ENCODE results near the gene RBBP5.

RBBP5 gene

DNA sequence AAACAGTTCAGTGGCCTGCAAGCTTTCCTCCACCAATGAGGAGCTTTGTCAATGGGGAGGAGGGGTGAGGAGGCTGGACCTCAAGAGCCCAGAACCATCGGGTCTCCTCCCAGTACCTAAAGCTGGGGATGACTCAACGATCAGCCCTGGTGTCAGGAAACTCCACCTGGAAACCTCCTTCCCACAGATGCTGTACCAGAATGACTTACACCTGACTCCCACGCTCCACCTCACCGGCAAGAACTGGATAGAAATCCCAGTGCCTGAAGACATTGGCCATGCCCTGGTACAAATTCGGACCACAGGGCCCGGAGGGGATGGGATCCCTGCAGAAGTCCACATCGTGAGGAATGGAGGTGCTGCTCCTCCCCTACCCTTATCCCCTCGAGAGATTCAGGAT lies 48.9 kb downstream of the RBBP5 start:
- DNase-seq = no peak

DNA sequence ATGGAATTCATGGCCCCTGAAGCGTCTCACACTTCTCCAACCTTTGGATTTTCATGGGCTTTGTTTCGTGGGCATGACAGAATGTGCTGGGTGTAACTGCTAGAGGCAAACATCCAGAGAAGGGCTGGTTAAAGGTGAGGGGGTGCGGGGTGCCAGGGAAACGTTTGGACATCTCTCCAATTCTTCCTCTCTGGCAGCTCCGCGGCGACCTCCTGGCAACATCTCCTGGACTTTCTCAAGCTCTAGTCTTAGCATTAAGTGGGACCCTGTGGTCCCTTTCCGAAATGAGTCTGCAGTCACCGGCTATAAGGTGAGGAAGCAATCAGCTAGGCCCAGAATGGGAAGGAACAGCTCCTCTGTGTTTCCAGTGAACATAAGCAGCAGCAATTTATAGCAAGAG lies 49.5 kb downstream of the RBBP5 start:
- no peak for DNase-seq

DNA sequence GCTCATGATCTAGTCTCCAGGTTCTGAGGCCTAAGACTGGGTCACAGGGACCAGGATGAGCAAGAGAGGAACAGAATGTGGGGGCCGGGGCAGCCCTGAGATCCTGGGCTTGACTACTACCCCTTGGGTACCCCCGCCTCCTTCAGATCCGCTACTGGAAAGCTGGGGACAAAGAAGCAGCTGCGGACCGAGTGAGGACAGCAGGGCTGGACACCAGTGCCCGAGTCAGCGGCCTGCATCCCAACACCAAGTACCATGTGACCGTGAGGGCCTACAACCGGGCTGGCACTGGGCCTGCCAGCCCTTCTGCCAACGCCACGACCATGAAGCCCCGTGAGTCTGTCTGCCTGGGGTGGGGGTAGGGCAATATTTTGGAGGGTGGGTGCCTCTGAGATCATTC lies 50.0 kb downstream of the RBBP5 start:
- DNase-seq = no peak

DNA sequence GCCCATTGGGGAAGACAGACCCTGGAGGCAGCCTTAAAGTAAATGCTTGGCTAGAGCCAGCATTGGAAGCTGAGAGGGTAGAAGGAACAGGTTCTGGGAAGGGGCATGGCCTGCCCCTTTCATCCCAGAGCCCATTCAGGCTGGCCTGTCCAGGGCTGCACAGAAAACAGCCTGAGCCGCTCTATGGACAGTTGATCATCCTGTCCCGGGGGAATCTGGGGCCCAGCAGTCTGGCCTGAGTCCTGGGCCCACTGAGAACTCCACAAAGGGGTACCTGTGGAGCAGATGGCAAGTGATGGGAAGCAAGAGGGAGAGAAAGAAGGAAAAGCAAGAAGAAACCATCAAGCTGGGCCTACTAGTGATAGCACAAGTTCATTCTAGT lies 50.8 kb downstream of the RBBP5 start:
- DNase-seq = no peak

DNA sequence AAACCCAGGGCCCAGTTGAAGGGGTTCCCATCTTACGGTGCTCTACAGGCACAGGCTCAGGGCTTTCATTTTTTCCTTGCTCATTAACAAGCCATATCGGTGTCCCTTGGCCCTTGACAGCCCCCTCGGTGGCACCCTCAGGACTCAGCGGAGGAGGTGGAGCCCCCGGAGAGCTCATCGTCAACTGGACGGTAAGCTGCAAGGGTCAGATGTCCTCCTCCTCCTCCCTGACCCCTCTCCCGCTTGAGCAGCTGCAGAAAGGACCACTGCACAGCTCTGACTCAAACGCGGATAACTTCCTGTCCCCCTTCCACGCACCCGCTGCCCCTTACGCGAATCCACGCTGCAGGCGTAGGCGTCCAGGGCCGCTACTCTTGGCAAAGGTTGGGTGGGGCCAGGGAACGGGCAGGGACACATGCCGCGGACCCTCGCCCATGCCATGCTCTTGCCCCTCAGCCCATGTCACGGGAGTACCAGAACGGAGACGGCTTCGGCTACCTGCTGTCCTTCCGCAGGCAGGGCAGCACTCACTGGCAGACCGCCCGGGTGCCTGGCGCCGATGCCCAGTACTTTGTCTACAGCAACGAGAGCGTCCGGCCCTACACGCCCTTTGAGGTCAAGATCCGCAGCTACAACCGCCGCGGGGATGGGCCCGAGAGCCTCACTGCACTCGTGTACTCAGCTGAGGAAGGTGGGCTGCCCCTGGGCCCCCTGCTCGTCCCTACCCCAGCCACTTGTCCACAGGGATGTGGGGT lies 52.2 kb downstream of the RBBP5 start:
- DNase-seq = no peak

DNA sequence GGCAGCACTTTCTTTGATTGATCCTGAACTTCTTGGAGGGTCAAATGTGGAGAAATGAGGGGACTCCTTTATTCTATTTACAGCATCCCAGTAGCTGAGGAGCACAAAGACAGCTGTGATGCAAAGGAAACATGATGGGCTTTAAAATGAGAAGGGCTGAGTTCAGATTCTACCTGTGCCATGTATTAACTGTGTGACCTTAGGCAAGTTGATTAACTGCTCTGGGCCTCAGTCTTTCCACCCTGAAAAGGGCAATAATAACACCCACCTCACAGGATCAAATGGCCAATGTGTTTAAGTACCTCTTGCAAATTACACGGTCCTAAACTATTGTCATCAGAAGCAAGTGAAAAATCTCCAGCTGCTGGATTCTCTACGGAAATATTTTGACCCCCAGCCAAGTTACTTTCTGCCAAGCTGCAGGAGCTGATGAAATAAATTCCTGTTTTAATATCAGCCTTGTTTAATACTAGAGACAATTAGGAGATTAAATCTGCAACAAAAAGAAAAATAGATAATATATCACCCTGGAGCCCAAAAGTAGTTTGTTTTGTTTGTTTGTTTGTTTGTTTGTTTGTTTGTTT lies 53.2 kb downstream of the RBBP5 start:
- DNase-seq = no peak

DNA sequence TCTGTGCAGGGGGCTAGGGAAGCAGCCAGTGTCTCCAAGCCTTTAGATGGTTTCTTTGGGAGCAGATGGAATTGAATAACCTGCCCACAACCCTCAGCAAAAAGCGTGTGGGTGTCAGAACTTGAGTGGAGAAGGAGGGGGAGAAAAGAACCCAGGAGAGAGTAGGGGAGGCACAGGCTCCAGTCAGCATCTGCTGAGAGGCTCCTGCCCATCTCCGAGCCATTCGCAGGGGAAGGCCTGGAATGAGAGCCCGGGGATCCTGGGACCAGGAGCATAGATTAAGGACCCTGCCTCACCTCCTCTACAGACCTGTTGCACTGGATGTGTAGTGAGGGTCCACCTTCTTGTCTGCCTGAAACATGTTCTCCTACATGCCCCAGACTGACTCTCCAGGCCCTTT lies 53.8 kb downstream of the RBBP5 start:
- DNase-seq = no peak

DNA sequence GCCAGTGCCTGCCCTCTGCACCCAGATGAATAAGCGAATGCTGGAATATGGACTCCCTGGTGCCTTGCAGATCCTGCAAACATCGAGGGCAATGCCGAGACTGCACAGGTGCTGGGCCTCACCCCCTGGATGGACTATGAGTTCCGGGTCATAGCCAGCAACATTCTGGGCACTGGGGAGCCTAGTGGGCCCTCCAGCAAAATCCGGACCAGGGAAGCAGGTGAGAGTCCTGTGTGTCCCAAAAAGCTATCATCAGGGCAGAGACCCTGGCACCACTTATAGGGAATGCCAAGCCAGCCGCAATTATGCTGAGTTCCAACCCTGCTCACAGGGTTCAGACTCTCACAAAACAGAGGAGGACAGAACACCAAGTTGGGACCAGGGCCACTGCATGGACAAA lies 54.7 kb downstream of the RBBP5 start:
- DNase-seq = no peak

DNA sequence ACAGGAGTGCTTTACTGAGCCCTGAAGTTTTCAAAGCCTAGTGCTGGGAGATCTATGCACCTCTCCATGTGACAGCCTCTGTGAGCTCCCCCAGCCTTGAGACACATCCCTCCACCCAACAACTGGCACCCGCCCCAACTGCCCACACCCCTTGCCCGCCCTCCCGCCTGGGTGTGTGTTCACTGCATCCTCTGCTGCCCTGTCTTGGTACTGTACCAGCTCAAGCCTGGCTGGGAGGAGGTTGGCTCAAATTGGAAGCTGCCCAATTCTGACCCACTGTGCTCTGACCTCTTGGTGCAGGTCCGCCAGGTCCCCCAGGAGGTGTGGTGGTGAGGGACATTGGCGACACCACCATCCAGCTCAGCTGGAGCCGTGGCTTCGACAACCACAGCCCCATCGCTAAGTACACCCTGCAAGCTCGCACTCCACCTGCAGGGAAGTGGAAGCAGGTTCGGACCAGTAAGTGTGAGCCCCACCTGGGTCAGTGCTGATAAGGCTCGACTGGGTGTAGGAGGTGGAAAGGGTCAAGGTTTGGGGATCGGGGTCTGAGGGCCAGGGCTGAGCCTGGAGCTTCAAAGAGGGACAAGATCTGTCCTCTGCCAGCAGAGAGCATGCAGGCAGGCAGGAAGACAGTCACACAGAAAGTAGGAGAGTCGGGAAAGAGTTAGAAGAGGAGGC lies 55.5 kb downstream of the RBBP5 start:
- no peak for DNase-seq

DNA sequence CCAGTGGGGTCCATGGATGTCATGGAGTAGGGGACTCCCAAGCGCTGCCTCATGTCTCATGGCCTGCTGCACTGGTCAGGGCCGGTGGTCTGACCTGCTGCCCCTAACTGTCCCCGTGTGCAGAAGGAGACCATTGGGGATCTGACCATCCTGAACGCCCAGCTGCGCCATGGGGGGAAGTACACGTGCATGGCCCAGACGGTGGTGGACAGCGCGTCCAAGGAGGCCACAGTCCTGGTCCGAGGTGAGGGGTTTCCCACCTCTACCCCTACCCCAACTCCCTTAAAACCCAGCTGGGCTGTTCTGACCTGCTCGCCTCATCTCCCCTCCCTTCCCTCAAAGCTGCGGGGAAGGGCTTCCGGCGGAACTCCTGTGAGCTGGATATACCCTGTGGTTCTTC lies 56.1 kb downstream of the RBBP5 start:
- no peak for DNase-seq

DNA sequence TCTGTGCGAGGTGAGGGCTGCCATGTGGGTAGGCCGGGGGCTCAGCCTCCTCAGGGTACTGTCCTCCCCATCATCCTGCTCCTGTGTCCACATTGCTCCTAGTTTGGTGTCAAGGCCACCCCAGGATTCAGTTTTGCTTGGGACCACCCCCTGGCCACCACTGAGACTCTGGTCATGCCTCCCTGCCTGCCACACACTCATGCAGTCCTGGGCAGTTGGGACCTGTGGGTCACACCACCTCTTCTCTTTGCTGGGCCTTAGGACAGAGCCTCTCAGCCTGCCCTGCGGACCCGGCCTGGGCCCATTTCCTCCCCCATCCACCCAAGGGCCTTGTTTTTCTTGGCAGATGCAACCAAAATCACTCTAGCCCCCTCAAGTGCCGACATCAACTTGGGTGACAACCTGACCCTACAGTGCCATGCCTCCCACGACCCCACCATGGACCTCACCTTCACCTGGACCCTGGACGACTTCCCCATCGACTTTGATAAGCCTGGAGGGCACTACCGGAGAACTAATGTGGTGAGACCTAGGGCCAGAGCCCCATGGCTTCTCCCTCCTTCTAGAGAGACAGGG lies 56.9 kb downstream of the RBBP5 start:
- DNase-seq = no peak

DNA sequence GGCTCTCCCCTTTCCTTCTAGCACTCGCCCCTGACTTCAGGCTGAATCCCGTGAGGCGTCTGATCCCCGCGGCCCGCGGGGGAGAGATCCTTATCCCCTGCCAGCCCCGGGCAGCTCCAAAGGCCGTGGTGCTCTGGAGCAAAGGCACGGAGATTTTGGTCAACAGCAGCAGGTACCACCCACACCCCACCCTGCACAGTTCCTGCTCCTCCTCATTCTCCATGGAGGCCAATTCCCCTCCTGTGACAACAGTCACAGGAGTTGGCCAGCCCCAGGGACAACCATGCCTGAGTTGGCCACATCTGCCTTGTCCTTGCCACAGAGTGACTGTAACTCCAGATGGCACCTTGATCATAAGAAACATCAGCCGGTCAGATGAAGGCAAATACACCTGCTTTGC lies 57.5 kb downstream of the RBBP5 start:
- no peak for DNase-seq

DNA sequence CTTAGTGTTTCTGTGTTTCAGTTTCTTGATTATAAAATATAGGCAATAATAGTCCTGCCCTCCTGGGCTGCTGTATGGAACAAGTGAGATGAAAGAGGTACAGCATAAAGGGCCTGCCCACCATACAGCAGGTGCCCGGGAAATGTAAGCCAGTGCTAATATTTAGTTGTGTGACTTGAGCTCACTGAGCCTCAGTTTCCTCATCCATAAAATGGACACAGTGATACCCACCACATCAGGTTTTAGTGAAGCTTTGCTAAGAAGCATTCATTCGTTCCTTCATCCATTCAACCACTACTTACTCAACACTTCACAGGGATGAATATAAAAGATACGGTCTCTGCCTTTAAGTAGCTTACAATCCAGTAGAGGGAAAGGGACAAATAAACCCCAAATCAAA lies 58.9 kb downstream of the RBBP5 start:
- no peak for DNase-seq

DNA sequence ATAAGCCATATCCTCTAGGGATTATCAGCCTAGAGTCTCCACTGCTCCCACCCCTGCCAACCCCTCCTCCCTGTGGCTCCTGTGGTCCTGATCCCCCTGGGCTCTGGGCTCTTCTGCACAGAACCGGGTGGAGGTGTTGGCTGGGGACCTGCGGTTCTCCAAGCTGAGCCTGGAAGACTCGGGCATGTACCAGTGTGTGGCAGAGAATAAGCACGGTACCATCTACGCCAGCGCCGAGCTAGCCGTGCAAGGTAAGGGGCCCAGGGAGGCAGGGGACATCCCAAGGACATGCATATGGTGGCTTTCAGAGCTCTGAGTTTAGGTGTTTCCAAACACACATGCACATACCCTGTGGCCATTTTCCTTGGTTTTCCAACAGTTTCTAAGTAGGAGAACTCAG lies 59.5 kb downstream of the RBBP5 start:
- DNase-seq = no peak

DNA sequence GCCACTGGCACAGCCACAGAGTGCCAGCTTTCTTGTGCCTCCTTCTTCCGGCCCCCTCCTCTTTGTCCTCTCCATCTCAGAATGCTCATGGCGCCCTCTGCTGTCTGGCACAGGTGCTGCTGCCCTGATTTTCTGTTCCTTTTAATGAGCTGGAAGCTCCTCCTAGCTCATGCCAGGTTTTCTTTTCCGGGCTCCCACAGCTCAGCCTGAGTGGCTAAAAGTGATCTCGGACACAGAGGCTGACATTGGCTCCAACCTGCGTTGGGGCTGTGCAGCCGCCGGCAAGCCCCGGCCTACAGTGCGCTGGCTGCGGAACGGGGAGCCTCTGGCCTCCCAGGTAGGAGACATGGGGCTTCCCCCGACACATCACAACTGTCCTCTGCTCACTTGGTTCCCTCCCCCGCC lies 60.1 kb downstream of the RBBP5 start:
- peak; percentile 51 for DNase-seq

DNA sequence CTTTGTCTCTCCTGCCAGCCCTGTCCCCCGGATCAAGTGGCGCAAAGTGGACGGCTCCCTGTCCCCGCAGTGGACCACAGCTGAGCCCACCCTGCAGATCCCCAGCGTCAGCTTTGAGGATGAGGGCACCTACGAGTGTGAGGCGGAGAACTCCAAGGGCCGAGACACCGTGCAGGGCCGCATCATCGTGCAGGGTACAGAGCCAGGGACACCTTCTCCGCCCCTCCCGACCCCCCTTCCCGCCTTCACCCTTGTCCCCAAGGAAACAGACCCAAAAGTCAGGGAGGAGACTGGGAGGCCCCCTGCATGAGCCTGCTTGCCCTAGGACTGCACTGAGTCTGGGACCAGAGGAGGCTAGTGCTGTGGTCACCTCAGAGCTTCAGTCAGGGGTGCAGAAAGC lies 60.6 kb downstream of the RBBP5 start:
- no peak for DNase-seq

DNA sequence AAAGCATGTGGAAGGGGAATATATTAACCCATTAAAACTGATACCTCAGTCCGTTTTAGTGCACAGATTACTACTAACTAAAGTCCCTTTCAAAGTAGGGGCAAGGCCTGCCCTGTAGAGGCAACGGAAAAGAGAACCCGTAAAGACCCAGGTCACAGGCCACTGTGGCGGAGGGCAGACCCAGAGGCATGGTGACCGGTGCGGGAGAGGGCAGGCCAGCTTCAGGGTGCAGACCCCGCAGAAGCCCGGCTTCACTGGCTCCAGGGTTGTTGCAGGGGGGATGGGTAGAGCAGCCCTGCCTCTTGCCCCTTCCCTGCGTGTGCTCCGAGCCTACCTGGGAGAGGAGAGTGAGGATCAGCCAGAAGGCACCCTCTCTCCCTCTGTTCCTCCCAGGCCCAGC lies 61.0 kb downstream of the RBBP5 start:
- no peak for DNase-seq

DNA sequence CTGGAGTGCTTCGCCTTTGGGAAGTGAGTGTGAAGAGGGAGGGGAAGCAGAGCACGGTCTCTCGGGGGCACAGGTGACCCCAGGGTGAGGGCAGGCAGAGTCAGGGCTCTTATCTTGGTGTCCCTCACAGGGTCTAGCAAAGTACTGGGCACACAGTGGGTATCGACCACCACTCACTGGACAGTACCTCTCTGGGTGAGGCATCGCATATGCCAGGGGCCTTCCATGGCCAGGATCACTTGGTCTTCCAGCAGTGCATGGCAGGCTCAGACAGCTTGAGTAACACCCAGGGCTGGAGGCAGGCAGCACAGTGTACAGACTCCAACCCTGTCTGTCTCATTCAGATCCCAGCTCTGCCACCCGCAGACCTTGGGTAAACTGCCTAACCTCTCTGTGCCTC lies 62.1 kb downstream of the RBBP5 start:
- DNase-seq = no peak

DNA sequence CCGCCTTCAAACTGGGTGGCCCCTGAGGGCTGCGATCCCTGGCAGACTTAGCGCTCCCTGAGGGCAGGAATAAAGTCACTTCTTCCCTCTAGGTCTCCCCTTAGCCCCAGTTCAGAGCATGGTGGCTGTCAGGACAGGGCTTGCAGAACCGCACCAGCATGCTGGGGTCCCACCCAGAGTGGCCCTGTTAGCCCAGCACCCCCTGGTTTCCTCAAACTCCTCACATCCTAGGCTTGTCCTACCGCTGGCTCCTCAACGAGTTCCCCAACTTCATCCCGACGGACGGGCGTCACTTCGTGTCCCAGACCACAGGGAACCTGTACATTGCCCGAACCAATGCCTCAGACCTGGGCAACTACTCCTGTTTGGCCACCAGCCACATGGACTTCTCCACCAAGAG lies 62.9 kb downstream of the RBBP5 start:
- no peak for DNase-seq

DNA sequence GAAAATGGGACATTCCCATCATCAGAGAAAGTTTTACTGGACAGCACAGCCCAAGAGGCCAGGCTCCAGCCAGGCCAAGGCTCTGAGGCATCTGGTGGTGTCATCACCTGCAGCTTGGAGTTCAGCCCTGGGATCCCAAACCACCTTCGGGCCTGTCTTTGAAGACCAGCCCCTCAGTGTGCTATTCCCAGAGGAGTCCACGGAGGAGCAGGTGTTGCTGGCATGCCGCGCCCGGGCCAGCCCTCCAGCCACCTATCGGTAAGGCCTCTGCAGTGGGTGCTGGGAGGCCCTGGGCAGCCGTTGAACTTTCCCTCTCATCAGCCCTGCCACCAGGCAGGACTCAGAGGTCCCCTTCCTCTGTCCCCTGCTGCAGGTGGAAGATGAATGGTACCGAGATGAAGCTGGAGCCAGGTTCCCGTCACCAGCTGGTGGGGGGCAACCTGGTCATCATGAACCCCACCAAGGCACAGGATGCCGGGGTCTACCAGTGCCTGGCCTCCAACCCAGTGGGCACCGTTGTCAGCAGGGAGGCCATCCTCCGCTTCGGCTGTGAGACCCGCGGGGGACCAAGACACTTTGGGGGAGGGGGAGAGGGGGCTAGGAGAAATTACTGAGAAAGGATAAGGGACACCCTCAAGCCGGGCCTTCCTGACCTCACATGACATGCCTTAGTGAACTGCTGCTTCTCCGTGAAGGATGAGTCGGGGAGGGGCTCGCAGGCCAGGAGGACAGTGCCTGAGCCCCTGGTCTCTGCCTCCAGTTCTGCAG lies 63.8 kb downstream of the RBBP5 start:
- DNase-seq = no peak

DNA sequence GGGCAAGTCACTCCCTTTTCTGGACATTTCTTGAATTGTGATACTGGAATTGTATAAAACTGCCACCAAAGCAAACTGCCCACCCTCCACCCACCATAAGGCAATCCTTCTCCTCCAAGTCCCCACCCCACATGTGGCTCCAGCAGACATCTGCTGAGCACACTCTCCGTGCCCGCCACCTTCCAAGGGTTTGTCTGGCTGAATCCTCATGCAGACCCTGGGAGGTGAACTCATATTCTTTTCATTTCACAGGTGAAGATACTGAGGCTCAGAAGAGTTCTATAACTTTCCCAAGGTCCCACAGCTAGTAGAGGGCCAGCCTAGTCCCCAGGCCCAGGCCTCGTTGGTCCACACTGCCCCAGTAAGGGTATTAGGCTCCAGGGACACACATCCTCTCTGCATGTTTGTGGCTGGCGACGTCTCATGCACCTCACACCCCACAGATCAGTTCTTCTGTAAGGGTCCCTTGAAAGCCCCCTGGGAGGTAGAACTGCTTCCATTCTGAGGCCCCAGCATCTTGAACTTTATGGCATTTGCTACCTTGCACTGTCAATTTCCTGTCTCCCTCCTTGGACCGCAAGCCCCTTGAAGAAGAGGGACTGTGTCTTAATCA lies 64.7 kb downstream of the RBBP5 start:
- DNase-seq = no peak

DNA sequence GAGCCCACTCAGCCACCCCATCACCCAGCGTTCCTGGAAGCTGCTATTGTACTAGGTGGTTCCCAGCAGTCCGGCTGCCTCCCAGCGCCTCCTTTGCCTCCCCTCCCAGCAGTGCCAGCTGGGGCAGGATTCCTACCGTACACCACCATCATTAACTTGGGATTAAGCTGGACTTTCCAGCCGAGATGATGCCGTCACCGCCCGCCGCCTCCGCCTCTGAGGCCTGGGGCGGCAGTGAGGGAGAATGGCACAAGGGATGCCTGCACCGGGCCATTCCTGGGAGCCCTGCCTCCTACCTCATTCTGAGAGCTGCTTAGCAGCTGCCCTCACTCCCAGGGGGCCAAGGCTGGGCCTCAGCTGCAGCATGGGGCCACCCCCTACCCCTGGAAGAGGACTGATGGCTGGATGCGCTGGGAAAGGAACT lies 65.6 kb downstream of the RBBP5 start:
- DNase-seq = no peak

DNA sequence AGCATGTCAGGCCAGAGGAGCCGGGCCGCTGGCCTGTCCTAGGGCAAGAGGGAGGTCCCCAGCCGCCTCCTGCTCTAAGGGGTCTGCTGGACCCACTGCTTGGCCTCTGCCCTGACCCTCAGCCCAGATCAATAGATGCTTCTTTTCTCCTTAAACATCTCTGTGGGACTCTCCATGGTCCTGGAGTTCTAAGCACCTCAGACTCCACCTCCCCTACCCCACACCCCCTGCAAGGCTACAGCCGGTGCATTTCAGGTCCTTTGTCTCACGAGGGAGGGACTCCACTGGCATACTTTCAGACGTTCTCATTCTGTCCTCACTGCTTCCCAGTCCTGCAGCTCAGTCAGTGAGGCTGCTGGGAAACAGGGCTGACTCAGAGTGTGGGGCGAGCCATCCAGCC lies 67.8 kb downstream of the RBBP5 start:
- DNase-seq = no peak
